ENCODE measurements around the gene MBOAT1.

Gene MBOAT1

DNA sequence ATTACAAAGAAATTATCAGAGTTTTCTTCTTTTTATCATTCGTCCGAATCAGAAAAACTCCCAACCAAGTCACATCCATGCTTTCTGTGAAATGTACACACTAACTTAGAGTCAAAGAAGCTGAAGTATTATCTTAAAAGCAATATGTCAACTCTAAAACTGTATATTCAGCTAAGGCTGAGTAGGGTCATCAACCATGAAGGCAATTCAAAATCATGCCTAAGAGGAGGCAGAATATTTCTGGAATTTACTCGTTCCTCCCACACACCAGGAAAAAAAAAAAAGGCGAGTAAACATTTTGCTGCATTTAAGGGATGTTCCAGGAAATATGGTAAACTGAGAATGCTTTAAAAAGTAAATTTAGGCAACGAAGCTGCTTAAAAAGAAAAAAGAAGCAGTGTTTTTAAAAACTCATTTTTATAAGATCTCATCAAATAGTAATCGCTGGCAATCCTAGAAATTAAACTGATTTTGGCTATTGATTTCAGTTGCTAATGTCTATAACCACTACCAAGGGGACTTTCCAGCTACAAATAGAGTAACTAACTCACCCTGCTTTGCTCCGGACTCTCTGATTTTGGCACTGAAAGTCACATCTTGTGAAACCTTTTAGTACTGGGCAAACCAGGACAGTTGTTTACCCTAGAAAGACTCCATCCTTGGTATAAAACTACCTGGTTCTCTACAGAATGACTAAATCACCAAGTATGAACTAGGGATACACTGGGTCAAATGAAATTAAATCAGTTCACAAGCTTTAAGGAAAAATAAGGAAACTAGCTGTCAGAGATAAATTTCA lies 82.8 kb downstream of the MBOAT1 start:
- DNase-seq = no peak

DNA sequence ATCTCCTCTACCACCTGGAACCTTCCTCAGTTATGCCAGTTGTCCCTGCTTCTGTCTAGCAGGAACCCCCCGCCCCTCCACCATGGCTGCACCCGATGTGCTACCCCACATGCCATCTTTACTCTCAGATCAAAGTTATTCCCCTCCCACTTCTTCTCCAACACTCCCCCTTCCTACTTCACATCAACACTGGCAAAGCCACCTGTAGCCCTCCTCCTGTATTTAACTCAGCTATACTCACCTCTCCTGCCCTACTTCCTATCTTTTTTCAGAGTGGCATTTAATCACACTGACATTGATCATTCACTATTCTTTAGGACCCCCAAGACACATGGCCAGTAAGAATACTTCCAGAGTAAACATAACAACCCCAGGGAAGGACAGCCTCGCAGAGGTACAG lies 84.3 kb downstream of the MBOAT1 start:
- DNase-seq = no peak

GRCh38 chr6:20126789-20127653 lies 85.2 kb downstream of the MBOAT1 start:
- peak; percentile 83 to 92 for DNase-seq

- no peak for DNase-seq
Measured at GRCh38 chr6:20126102-20126752, 86.0 kb downstream of the MBOAT1 start.

DNA sequence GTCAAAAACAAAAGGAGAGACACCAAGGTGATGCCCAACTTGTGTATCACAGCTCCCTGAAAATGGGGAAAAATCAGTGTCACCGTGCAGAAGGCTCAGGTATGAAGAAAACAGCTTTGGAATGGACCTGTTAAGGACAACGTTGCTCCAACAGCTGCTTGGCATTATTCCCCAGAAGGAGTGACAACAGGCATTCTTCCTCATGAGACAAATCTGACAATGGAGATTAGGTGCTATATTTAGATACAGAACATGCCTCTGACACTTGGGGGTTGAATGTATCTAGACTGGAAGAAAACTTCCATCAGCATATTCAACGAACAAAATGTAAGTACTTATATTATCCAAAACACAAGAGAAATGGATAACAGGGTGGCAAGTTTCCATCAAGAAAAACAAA lies 87.7 kb downstream of the MBOAT1 start:
- no peak for DNase-seq

DNA sequence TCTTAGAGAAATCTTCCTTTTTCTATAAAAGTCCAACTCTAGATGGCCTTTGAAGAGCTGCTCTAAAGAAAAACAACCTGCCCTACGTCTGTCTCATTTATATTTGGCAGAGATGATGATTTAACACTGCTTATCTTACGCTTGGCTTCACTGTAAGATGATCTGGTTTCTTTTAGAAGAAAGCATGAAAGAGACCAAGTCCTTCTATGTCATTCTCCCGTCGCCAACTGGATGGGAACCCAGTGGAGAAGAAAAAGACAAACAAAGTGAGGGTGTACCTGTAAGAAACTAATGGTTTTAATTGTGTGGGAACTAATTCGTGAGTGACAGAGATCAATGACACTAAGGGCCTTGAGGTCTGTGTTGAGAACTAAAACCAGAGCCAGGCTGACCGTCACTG lies 92.8 kb downstream of the MBOAT1 start:
- DNase-seq = no peak

GRCh38 chr6:20118892-20119291 lies 93.4 kb downstream of the MBOAT1 start:
- DNase-seq = no peak

- DNase-seq = no peak
Measured at GRCh38 chr6:20117474-20117873, 94.8 kb downstream of the MBOAT1 start.

DNA sequence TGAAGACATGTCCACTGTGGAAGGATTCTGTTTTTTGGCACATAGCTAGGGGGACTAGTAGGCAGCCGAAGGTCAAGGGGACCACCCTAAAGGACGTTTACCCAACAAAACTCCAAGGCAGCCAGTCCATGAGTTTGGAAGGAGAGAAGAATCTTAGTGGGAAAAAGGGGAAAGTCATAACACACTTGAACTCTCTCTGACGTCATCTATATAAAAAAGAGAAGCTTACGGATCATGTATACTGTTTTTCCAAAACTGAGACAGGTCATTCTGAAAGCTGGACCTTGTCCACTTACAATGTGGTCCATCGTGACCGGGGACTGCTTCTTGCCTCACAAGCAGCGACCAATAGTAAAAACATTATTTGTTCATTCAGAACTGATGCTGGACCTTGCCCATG lies 95.5 kb downstream of the MBOAT1 start:
- DNase-seq = no peak

DNA sequence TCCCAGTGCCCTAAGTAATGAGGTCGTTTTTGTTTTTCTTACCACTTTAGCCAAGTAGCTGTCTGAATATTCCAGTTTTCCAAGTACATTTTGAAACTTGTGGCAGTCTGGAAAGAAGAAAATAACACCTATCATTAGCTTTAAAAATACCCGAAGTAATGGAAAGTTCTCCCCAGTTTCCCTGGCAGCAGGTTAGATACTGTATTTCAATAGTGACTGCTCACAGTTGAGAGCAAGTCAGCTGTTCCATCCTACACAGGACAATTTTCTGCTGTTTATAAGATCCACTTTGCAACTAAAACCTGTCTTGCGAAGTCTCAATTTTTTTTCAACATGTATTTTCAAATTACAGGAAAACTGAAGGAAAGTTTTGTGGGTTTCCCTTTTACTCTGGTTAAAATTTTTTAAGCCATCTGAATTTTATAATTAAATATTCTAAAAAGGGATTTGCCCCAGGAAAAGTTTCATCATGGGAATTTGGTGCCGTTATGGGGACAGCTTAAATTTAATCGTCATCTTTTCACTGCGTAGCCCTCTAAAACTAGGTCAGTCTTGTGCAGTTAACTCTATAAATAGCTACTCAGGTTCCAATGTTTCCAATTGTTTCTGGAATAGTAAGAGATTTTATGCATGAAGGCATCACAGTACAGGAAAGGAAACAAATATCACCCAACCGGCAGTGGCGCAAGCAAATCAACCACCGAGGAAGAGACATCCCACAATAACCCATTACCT lies 96.9 kb downstream of the MBOAT1 start:
- DNase-seq = no peak

GRCh38 chr6:20113649-20114224 lies 98.5 kb downstream of the MBOAT1 start:
- no peak for DNase-seq

DNA sequence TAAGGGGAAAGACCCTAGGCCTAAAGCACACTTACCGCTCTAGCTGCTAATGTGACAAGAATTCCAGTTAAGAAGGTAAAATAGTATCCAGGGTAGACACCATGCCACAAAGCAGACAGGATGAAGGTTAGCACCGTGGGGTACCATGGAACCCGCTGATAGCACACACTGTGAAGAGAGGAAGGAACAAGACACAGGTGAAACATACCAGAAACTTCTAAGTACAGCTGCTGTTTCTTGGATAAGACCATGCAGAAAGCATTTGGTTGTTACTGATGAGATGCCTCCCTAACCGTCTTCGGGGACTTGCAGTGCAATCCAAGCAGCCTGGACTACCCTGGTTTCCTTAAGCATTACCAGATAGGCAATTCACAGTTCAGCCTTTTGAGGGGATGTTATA lies 99.4 kb downstream of the MBOAT1 start:
- DNase-seq = no peak

GRCh38 chr6:20112241-20112640 lies 100.0 kb downstream of the MBOAT1 start:
- no peak for DNase-seq

DNA sequence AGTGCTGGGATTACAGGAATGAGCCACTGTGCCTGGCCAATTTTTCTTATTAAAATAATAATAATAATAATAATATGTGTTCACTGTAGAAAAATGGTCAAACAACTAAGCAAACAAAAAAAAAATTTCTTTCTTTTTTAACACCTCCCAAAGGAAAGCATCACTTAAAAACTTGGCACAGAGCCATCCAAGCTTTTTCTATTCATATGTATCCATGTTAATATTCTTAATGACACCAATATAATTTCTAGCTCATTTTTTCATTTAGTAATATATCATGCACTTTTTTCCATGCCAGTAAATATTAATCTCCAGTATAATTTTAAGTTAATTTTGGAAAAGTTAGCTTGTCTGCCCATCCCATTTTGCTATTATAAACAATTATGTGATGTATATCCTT lies 101.8 kb downstream of the MBOAT1 start:
- DNase-seq = no peak

DNA sequence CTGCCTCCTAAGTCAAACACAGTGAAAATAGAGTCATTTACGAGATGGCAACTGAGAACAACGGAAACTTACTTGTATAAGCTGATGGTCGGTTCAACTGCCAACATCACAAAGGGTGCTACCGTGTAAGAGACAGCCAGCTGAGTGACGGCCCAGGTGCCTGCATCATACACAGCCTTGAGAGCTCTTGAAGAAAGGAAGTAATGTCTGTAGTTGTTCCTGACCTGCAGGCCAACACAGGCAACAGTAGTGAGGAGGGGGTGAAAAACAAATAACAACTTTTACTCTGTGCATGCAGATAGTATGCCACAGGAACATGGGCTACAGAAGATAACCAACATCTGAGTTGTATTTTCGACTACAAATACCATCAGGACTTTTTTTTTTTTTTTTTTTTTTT lies 102.7 kb downstream of the MBOAT1 start:
- no peak for DNase-seq

GRCh38 chr6:20105838-20106237 lies 106.4 kb downstream of the MBOAT1 start:
- no peak for DNase-seq

- peak; percentile 14 to 48 for DNase-seq
Measured at GRCh38 chr6:20104696-20105095, 107.6 kb downstream of the MBOAT1 start.

- DNase-seq = no peak
Measured at GRCh38 chr6:20102397-20103073, 109.7 kb downstream of the MBOAT1 start.

DNA sequence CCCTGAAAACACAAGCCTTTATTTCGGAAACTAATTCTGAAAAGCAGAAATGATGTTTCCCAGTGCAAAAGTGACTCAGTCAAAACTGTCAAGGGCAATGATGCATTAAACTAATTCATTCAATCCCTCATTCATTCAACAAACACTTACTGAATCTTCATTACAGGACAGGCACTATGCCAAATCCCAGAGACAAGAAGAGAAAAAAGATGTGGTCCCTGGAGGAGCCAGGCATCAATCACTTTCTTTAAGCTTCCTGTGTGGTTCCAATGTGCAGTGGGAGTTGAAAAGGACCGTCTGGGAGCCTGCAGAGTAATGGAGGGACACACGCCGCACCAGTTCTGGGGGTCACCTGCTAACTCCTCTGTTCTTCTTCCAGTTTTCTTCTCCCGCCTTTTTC lies 113.1 kb downstream of the MBOAT1 start:
- DNase-seq = no peak

- no peak for DNase-seq
Measured at GRCh38 chr6:20098267-20098876, 113.9 kb downstream of the MBOAT1 start.

GRCh38 chr6:20096536-20096935 lies 115.7 kb downstream of the MBOAT1 start:
- no peak for DNase-seq

GRCh38 chr6:20095436-20095835 lies 116.8 kb downstream of the MBOAT1 start:
- DNase-seq = no peak

Data from NCI-H526 (cell line).